GM12874 (cell line): Measurements from ENCODE around the gene POLG.

Experiments
- TF ChIP-seq, protein P1 (sequence below): IDR thresholded peaks from 2 replicates; pipeline ENCODE4 v1.5.1; 2011; ENCODE audit warnings: low read depth, mild to moderate bottlenecking, control low read depth, low read length, moderate library complexity; ENCODE audit not compliant: insufficient read depth

The POLG gene

DNA sequence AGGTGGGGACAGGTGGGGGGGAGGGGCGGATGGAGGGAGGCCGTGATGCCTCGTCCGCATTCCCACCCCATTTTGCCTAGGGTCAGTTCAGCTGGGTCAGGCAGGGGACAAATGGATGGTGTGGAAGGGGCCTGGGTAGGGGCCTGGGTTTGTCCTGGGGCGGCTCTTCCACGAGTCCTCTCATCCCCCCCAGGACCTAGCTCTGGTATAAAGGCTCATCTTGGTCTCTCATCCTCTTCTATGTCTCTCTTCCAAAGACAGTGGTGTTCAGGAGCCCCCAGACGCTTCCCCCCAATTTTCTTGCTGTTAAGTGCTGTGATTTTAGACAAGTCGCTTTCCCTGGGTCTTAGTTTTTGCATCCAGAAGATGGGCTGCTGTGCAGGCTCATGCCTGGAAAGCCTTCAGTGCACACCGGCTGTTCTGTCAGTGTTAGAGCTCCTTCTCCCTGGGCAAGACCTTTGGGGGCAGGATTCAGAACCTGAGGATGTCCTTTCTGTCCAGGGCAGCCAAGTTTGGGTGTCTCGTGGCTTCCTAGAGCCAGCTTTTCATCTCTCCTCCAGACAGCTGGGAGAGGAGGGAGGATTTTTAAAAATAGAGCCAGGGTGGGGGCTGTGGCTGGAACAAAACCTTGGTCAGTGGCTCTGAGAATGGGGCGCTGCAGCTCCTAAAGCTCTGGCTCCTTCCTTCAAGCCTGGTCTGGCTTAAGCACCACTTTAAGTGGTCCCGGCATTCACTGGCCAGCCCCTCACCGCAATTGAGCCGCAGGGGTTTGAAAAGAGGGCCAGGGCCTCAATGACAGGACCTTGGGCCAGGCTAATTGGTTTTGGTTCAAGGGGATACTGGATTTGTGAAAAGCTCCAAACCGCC is 37.7 kb upstream of the POLG start:
- TF ChIP-seq, protein P1, sequence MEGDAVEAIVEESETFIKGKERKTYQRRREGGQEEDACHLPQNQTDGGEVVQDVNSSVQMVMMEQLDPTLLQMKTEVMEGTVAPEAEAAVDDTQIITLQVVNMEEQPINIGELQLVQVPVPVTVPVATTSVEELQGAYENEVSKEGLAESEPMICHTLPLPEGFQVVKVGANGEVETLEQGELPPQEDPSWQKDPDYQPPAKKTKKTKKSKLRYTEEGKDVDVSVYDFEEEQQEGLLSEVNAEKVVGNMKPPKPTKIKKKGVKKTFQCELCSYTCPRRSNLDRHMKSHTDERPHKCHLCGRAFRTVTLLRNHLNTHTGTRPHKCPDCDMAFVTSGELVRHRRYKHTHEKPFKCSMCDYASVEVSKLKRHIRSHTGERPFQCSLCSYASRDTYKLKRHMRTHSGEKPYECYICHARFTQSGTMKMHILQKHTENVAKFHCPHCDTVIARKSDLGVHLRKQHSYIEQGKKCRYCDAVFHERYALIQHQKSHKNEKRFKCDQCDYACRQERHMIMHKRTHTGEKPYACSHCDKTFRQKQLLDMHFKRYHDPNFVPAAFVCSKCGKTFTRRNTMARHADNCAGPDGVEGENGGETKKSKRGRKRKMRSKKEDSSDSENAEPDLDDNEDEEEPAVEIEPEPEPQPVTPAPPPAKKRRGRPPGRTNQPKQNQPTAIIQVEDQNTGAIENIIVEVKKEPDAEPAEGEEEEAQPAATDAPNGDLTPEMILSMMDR, result no peak

DNA sequence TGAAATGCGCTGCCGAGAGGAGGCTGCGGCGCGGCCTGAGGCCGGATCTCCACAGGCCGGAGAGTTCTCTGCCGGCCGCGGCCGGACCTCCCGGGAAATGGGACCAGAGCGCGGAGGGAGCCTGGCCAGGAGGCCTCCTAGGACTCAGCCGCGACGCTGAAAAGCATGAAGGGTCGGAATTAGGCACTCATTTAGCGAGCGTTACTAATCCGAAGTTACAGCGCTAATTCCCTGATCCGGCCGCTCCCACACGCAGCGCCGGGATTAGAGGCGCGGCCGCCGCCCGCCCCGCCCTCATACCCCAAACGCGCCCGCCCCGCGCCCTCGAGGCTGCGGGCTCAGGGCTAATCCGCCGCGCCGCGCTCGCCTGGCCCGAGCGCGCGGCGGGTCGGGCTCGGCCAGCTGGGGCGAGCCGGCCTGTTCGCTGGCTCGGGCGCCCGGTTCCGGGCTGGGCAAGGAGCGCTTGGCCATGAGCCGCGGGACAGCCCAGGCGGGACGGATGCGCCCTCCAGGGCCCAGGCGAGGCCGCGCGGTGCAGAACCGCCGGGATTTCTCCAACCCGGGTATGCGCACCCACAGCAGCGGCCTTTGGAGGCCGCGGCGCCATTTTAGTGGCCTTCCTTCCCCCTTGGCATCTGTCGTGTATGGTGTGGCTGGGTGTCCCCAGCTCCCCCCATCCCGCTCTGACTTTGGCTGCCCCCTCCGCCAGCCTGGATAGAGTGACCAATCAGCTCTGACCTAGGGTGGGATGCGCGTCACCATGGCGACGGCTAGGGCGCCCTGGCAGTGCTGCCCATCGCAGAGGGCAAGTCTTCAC is 36.8 kb upstream of the POLG start:
- TF ChIP-seq, protein P1, result no peak

DNA sequence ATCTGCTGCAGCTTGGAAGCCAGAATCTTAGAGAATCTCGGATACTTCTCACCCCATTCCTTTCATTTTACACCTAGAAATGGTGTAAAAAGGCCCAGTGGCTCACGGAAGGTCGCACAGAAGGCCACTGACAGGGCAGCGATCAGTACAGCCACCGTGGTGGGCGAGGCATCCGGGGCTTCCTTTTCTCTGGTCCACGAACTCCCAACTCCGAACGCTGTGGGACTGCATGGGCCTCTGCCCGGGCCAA is 36.3 kb upstream of the POLG start:
- TF ChIP-seq, protein P1, result no peak

DNA sequence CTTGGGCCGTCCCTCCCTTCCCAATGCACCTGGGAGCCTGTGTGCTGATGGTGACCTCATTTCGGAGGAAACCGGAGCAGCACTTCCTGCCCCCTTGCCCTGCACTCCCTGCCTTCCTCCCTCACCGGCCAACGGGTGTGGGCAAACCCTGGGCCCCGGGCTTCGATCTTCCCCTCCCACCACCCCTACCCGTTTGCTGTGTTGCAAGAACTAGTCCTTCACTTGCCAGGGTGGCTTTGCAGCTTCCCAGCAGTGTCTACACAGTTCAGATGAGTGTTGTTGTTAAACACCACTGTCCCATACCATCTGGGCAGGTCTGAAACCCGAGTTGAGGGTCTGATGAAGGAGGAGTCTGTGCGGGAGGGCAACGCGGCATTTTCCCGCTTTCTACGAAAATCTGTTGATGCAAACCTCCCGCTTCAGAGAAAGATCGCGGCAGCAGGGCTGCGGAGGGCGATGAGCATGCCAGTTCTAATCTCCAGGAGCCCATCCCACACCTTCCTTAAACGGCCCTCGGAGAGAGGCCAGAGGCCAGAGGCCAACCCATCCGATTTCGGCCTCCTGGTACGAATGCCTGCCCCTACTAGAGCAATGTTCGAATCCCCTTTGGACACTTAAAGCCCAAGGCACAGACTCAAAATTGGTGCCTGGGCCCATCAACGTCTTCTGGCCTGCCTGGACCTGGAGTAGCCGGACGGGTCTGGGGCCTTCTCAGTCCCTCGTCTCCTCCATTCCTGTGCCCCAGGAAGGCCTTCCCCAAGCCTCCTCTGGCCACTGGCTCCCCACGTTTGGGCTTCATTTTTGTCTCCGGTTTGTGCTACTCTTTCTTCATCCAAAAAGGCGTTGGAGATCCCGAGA is 35.7 kb upstream of the POLG start:
- TF ChIP-seq, protein P1, result no peak

DNA sequence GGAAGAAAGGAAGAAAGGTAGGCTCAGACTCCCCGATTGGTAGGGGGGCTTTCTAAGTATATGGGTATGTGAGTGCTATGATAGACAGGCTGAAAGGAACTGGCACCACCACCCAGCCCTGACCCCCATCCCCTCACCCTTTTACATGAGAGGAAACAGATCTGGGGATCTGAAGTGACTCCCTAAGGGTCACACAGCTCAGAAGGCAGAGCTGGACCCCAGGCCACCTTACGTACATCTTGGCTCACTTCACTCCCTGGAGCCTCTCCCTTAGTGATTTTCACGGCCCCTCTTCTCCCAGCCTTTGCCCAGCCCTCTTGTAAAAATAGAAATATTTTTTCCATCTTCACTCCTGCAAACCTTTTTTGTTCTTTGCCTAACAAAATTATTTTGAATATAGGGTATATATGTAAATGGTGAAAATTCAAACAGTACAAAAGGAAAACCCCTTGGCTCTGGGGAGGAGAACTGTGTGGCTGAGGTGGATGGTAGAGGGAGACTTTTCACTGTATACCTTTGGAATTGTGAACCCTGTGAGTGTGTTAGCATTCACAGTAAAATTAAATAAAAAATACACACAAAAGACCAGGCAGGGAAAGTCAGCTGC is 34.8 kb upstream of the POLG start:
- TF ChIP-seq, protein P1, result no peak

DNA sequence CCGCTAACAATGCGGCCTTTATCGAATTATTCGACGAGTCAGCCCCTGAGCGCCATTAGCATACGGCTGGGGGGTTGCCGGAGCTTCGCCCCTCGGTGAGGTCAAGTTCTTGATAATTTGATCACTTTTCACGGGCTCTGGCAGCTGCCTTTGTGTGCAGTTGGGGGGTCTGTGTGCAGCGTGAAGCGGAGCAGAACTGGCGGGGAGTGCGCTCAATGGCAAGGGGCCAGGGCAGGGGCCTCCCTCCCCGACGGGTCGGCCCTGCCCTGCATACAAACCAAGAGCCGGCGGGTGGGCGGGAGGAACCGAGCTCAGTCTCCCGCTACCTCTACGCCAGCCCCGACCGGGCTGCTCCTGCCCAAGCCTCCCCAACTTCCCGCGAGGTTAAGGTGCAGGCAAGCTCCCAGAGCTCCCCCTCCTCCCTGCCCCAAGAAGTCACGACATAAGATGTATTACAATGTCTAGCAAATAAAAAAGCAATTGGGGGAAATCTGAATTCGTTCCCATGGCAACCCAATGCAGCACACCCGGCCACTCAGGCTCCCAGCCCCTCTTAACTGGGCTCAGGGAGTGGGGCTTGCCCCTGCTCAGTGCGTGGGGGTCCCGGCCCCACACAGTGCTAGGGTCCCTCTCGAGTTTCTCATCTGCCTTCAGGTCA is 34.1 kb upstream of the POLG start:
- TF ChIP-seq, protein P1, result no peak
